ENCODE results near the gene IQSEC1.

The IQSEC1 gene

GRCh38 chr3:12965999-12966846, 107.0 kb downstream of the IQSEC1 start:
- TF ChIP-seq, protein P1, sequence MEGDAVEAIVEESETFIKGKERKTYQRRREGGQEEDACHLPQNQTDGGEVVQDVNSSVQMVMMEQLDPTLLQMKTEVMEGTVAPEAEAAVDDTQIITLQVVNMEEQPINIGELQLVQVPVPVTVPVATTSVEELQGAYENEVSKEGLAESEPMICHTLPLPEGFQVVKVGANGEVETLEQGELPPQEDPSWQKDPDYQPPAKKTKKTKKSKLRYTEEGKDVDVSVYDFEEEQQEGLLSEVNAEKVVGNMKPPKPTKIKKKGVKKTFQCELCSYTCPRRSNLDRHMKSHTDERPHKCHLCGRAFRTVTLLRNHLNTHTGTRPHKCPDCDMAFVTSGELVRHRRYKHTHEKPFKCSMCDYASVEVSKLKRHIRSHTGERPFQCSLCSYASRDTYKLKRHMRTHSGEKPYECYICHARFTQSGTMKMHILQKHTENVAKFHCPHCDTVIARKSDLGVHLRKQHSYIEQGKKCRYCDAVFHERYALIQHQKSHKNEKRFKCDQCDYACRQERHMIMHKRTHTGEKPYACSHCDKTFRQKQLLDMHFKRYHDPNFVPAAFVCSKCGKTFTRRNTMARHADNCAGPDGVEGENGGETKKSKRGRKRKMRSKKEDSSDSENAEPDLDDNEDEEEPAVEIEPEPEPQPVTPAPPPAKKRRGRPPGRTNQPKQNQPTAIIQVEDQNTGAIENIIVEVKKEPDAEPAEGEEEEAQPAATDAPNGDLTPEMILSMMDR (IDR thresholded peaks at IDR 0.05), result no peak

GRCh38 chr3:12964711-12965612, 108.3 kb downstream of the IQSEC1 start:
- H3K36me3 ChIP-seq (ENCODE audit: control insufficient read depth, insufficient read depth, low read length), result no peaks in the 10 kb centered on the region
- TF ChIP-seq, protein P1 (IDR thresholded peaks at IDR 0.05), result no peak
- H2AFZ ChIP-seq, result no peak overlapping the region
- H3K4me2 ChIP-seq (ENCODE audit: low read length), result no peak overlapping the region
- no peak overlapping the region for H3K27ac ChIP-seq
- H3K27me3 ChIP-seq (ENCODE audit: control insufficient read depth, insufficient read depth, low read length), result no peaks in the 10 kb centered on the region
- peaks cover 23% of the 10 kb centered on the region for H3K4me1 ChIP-seq
- H3K9ac ChIP-seq, result no peak overlapping the region
- peaks cover 46% of the 10 kb centered on the region for H3K79me2 ChIP-seq
- H3K9me3 ChIP-seq (ENCODE audit: control insufficient read depth, low read length), result no peaks in the 10 kb centered on the region
- H3K4me3 ChIP-seq (ENCODE audit: low read depth, low read length), result no peak overlapping the region

More at GRCh38 chr3:12965999-12966846, 107.0 kb downstream of the IQSEC1 start:
- Histone ChIP-seq H3K79me2 (peaks cover 34% of the 10 kb centered on the region), H3K9ac (peak overlapping the region; percentile 12), H3K27me3 (ENCODE audit: control insufficient read depth, insufficient read depth, low read length) (no peaks in the 10 kb centered on the region), H3K4me1 (peaks cover 23% of the 10 kb centered on the region), H3K27ac (peak overlapping the region; percentile 43), H3K9me3 (ENCODE audit: control insufficient read depth, low read length) (no peaks in the 10 kb centered on the region), H3K36me3 (ENCODE audit: control insufficient read depth, insufficient read depth, low read length) (no peaks in the 10 kb centered on the region), H3K4me2 (ENCODE audit: low read length) (peak overlapping the region; percentile 58), H2AFZ (no peak overlapping the region), H3K4me3 (ENCODE audit: low read depth, low read length) (peak overlapping the region; percentile 50)

DNA sequence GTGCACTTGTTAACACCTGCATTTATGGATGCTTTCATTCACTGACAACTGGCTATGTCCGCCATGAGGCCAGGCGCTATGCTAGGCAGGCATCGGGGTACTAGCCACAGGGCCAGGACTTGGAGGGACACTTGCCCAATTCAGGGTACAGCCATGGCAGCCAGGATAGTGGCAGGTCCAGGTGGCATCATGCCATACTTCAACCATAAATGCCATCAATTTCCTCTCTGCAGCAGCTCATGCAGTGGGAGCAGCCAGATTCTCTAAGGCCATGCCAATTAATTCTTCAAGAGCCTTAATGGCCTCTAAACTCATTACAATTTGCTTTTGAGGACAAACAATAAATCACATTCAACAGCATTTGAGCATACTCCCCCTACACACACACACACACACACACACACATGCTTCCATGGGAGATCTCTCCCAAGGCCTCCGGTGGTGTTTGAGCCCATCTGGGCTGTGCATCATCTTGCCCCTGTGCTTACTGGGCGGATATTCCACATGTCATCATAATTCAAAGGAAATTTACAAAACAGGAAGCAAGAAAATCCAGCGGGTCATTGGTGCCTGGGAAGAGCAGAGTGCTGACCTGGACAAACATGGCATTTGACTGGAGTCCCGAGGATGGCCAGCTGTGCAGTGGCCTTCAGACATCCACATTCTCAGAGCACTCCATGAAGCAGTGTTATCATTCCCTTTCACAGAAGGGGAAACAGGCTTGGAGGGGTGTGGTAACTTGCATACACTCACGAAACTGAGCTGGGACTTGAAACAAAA, 109.1 kb downstream of the IQSEC1 start:
- no peak overlapping the region for H3K4me3 ChIP-seq (ENCODE audit: low read depth, low read length)
- no peaks in the 10 kb centered on the region for H3K36me3 ChIP-seq (ENCODE audit: control insufficient read depth, insufficient read depth, low read length)
- no peaks in the 10 kb centered on the region for H3K9me3 ChIP-seq (ENCODE audit: control insufficient read depth, low read length)
- no peak overlapping the region for H2AFZ ChIP-seq
- no peaks in the 10 kb centered on the region for H3K27me3 ChIP-seq (ENCODE audit: control insufficient read depth, insufficient read depth, low read length)
- H3K27ac ChIP-seq, result no peak overlapping the region
- TF ChIP-seq, protein P1 (IDR thresholded peaks at IDR 0.05), result no peak
- peaks cover 23% of the 10 kb centered on the region for H3K4me1 ChIP-seq
- H3K79me2 ChIP-seq, result peaks cover 52% of the 10 kb centered on the region
- no peak overlapping the region for H3K4me2 ChIP-seq (ENCODE audit: low read length)
- H3K9ac ChIP-seq, result no peak overlapping the region

- Histone ChIP-seq H2AFZ (no peak overlapping the region), H3K27me3 (ENCODE audit: control insufficient read depth, insufficient read depth, low read length) (no peaks in the 10 kb centered on the region), H3K4me2 (ENCODE audit: low read length) (no peak overlapping the region), H3K27ac (no peak overlapping the region), H3K9me3 (ENCODE audit: control insufficient read depth, low read length) (no peaks in the 10 kb centered on the region), H3K4me1 (peaks cover 23% of the 10 kb centered on the region), H3K79me2 (peaks cover 55% of the 10 kb centered on the region), H3K9ac (no peak overlapping the region), H3K4me3 (ENCODE audit: low read depth, low read length) (no peak overlapping the region), H3K36me3 (ENCODE audit: control insufficient read depth, insufficient read depth, low read length) (no peaks in the 10 kb centered on the region)
- TF ChIP-seq, protein P1 (IDR thresholded peaks at IDR 0.05), result no peak
Observed at GRCh38 chr3:12963231-12963896, 109.9 kb downstream of the IQSEC1 start.

Data from parathyroid adenoma (tissue), 2 donors.